Lower lobe of right lung (tissue), 2 donors: ENCODE measurements around the gene C2CD4D. TPM values are rescaled to one million over a fixed set of nuclear protein-coding genes. Genes with fewer than 3 reads are reported as not detected.
A peak's percentile ranks its signal among the peaks of the same experiment; 100 is the strongest.

Source experiments
- ATAC-seq, 2 donors: fragments of 200-7000 bp; cut with Tn5 transposase; one replicate each; pipeline ENCODE4 v1.9.1; 2020 to 2022; ENCODE audit warnings: mild to moderate bottlenecking in 2 of 2, moderate library complexity in 2 of 2
- DNase-seq: peaks from one replicate; pipeline ENCODE4 v3.0.0-alpha.2; 2020
- H3K27ac ChIP-seq: fragments of 200-600 bp; one replicate; pipeline ENCODE4 v1.8.0; 2022
- H3K27me3 ChIP-seq: fragments of 200-600 bp; one replicate; pipeline ENCODE4 v1.8.0; 2022; ENCODE audit warnings: low read depth
- H3K36me3 ChIP-seq: fragments of 200-600 bp; one replicate; pipeline ENCODE4 v1.8.0; 2022; ENCODE audit warnings: mild to moderate bottlenecking
- H3K4me1 ChIP-seq: fragments of 200-600 bp; one replicate; pipeline ENCODE4 v1.8.0; 2022
- H3K4me3 ChIP-seq: fragments of 200-600 bp; one replicate; pipeline ENCODE4 v1.8.0; 2022; ENCODE audit warnings: mild to moderate bottlenecking
- H3K9me3 ChIP-seq: fragments of 200-600 bp; one replicate; pipeline ENCODE4 v1.8.0; 2022
- intact Hi-C: fragments of 100-400 bp; cut with DNase I; formaldehyde crosslinking; loops from one replicate; pipeline ENCODE4 v1.11.0; 2022
- total RNA-seq: library from RNA; stranded (reverse); fragmentation: NEBNext Ultra II Directional; extraction: Animal tissue kit (Norgen Biotek cat#: 25700); gene quantifications from one replicate; pipeline ENCODE4 v1.2.1, GENCODE V29; 2021
- TF ChIP-seq, protein P1 (sequence below): fragments of 200-600 bp; IDR thresholded peaks from one replicate; pipeline ENCODE4 v1.8.0; 2022; ENCODE audit warnings: antibody characterized with exemption, mild to moderate bottlenecking
- donor health status: DM: no; HTN: yes; CAD: no; lungs with severe emphysema.

C2CD4D gene
- total RNA-seq, 1 donor from 2014 or later, result 0.21 TPM

- DNase-seq (no peak), ATAC-seq (no peak)
- Histone ChIP-seq H3K27me3 (no peaks in the 10 kb centered on the region), H3K4me3 (no peak overlapping the region), H3K9me3 (no peaks in the 10 kb centered on the region), H3K4me1 (no peaks in the 10 kb centered on the region), H3K27ac (no peak overlapping the region), H3K36me3 (no peaks in the 10 kb centered on the region)
- intact Hi-C loops, result no loop called here
- TF ChIP-seq, protein P1, sequence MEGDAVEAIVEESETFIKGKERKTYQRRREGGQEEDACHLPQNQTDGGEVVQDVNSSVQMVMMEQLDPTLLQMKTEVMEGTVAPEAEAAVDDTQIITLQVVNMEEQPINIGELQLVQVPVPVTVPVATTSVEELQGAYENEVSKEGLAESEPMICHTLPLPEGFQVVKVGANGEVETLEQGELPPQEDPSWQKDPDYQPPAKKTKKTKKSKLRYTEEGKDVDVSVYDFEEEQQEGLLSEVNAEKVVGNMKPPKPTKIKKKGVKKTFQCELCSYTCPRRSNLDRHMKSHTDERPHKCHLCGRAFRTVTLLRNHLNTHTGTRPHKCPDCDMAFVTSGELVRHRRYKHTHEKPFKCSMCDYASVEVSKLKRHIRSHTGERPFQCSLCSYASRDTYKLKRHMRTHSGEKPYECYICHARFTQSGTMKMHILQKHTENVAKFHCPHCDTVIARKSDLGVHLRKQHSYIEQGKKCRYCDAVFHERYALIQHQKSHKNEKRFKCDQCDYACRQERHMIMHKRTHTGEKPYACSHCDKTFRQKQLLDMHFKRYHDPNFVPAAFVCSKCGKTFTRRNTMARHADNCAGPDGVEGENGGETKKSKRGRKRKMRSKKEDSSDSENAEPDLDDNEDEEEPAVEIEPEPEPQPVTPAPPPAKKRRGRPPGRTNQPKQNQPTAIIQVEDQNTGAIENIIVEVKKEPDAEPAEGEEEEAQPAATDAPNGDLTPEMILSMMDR, result no peak
Measured at GRCh38 chr1:151799179-151800022, 40.2 kb downstream of the C2CD4D start.

DNA sequence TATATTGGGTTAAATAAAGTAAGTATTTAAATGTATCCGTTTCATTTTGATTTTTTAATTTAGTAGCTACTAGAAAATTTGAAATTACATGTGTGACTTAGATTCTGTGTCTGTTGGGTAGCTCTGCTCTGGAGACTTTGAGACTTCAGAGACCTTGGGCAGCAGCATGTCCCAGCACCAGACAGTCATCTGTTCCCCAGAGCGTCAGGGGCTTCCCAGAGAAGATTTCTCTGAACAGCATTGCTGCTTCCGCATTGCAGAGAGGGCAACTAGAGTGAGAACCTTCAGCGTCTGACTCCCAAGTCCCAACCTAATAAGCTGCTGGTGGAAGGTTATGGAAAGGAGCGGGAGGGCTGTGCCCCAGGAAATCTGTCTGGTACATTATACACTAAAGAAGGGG is 41.0 kb downstream of the C2CD4D start:
- DNase-seq, result no peak
- TF ChIP-seq, protein P1, result no peak
- H3K9me3 ChIP-seq, result no peaks in the 10 kb centered on the region
- H3K27me3 ChIP-seq, result no peaks in the 10 kb centered on the region
- no peaks in the 10 kb centered on the region for H3K36me3 ChIP-seq
- H3K27ac ChIP-seq, result no peak overlapping the region
- H3K4me1 ChIP-seq, result no peaks in the 10 kb centered on the region
- no peak overlapping the region for H3K4me3 ChIP-seq
- no peak for ATAC-seq
- intact Hi-C loops, result no loop called here

DNA sequence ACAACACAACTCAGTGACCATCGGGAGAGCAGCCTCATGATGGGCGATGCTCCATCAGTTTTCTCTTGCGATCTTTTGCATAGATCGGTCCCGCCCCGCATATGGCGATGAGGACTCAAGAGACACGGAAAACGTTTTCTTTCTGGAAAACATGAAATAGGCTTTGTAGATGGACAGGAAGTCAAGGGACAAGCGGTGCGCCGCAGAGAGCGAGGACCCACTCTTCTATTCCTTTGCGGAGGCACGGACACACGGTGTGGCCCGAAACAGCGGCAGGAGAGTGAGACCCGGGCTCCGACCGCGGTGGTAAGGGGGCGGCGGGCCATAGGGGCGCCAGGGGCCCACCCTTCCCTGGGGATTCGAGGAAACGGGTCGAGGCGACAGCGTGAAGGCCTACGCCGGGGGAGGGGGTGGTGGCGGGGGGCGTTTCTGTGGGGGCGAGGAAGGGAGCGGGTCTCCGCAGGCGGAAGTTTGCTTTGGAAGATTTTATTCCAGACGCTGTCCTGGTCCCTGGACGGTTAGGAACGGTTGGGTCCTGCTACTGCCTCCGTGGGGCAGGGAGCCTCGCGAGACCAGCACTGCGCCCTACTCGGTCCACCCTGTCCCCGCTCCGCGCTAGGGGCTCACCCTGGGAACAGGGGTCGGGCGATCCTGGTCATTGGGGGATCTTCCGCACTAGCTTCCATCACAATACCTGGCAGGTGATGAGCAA is 48.5 kb downstream of the C2CD4D start:
- Histone ChIP-seq H3K9me3 (no peaks in the 10 kb centered on the region), H3K27me3 (no peaks in the 10 kb centered on the region), H3K4me3 (peak overlapping the region; percentile 88), H3K4me1 (peaks cover 14% of the 10 kb centered on the region), H3K36me3 (no peaks in the 10 kb centered on the region), H3K27ac (peak overlapping the region; percentile 60)
- ATAC-seq (peak; percentile 38 to 43), DNase-seq (peak; percentile 59)
- intact Hi-C loops, result no loop called here
- TF ChIP-seq, protein P1, result no peak

GRCh38 chr1:151790071-151790939 is 49.3 kb downstream of the C2CD4D start, which contains the start of gene TDRKH:
Gene TDRKH (minus strand): TSS chr1:151790500. CDS start chr1:151783022, 7,478 bp downstream.
- Histone ChIP-seq H3K27me3 (no peaks in the 10 kb centered on the region), H3K4me1 (peaks cover 14% of the 10 kb centered on the region), H3K4me3 (peak within 1 kb of the TSS; percentile 88), H3K9me3 (no peaks in the 10 kb centered on the region), H3K36me3 (no peaks in the 10 kb centered on the region), H3K27ac (peak within 1 kb of the TSS; percentile 60)
- ATAC-seq (peak; percentile 100), DNase-seq (peak; percentile 98)
- TF ChIP-seq, protein P1, result peak; percentile 35
- intact Hi-C loops, result no loop called here

Other genes starting within 250 kb of the C2CD4D start
- 66.5 TPM for gene SNX27, start 227.8 kb downstream of the C2CD4D start, total RNA-seq
- gene CELF3, start 123.0 kb downstream of the C2CD4D start, total RNA-seq, result not detected
- gene RIIAD1, start 118.3 kb downstream of the C2CD4D start, total RNA-seq, result not detected
- 59.9 TPM for gene MRPL9, start 76.3 kb downstream of the C2CD4D start, total RNA-seq
- 12.3 TPM for gene TDRKH, start 49.3 kb downstream of the C2CD4D start, total RNA-seq
- 0.50 TPM for gene LINGO4, start 34.4 kb downstream of the C2CD4D start, total RNA-seq
- gene RORC, start 8.0 kb downstream of the C2CD4D start, total RNA-seq, result 21.7 TPM
- gene THEM5, start 13.9 kb upstream of the C2CD4D start, total RNA-seq, result not detected
- 15.0 TPM for gene THEM4, start 69.7 kb upstream of the C2CD4D start, total RNA-seq
- 602 TPM for gene S100A10, start 154.0 kb upstream of the C2CD4D start, total RNA-seq
- gene S100A11, start 197.2 kb upstream of the C2CD4D start, total RNA-seq, result 737 TPM
- not detected for gene TCHHL1, start 249.2 kb upstream of the C2CD4D start, total RNA-seq